Thoracic aorta (tissue), 2 donors: ENCODE results near the gene FRAT2. TPM values are rescaled to one million over a fixed set of nuclear protein-coding genes. Genes with fewer than 3 reads are reported as not detected.

Source experiments
- ATAC-seq: fragments of 150-250 bp; one replicate; pipeline ENCODE4 v1.8.0; 2017; ENCODE audit warnings: low read depth; ENCODE audit not compliant: insufficient number of reproducible peaks, low FRiP score
- DNase-seq: peaks from one replicate; pipeline ENCODE4 v3.0.0-alpha.2; 2020; ENCODE audit warnings: low spot score
- H3K27ac ChIP-seq, 2 donors: fragments of 200-600 bp; sonication (generic); 1 replicate in 1 of 2; 2 replicates in 1 of 2; pipeline ENCODE4 v1.5.1; 2016; ENCODE audit warnings: mild to moderate bottlenecking in 2 of 2, moderate library complexity in 2 of 2
- H3K27me3 ChIP-seq: fragments of 200-600 bp; sonication (generic); replicated peaks from 2 replicates; pipeline ENCODE4 v1.6.0; 2016; ENCODE audit warnings: mild to moderate bottlenecking; ENCODE audit not compliant: insufficient read depth
- H3K36me3 ChIP-seq: fragments of 200-600 bp; sonication (generic); one replicate; pipeline ENCODE4 v1.5.1; 2016
- H3K4me1 ChIP-seq, 2 donors: fragments of 200-600 bp; sonication (generic); 1 replicate in 1 of 2; 2 replicates in 1 of 2; pipeline versions ENCODE4 v1.5.1 to v1.6.0; 2016; ENCODE audit warnings: low read depth in 2 of 2, mild to moderate bottlenecking in 1 of 2; ENCODE audit not compliant: control insufficient read depth in 1 of 2
- H3K4me3 ChIP-seq: fragments of 200-600 bp; sonication (generic); 2 replicates; pipeline ENCODE4 v1.5.1; 2016; ENCODE audit warnings: mild to moderate bottlenecking
- H3K9me3 ChIP-seq: fragments of 200-600 bp; sonication (generic); 2 replicates; pipeline ENCODE4 v1.5.1; 2016
- total RNA-seq, 2 donors: library from RNA; depleted of rRNA; stranded (reverse); fragments of >200 nt; gene quantifications; one replicate each; pipeline versions ENCODE4 v1.1.0 to v1.2.3, GENCODE V29; 2016
- TF ChIP-seq, protein P1 (sequence below): fragments of 200-600 bp; sonication (generic); IDR thresholded peaks from one replicate; pipeline ENCODE4 v1.5.1; 2019; ENCODE audit warnings: antibody characterized with exemption

The FRAT2 gene
- total RNA-seq, 2 donors from 2014 or later, result 8.3 to 15.0 TPM

GRCh38 chr10:97335188-97335619 is 675 bp upstream of the FRAT2 start:
- Histone ChIP-seq H3K27ac (peak overlapping the region; percentile 79 to 88), H3K27me3 (no peaks in the 10 kb centered on the region), H3K36me3 (no peaks in the 10 kb centered on the region), H3K9me3 (no peaks in the 10 kb centered on the region), H3K4me1 (peaks cover 30 to 40% of the 10 kb centered on the region in 2 donors), H3K4me3 (peak overlapping the region; percentile 85)
- ATAC-seq, result no peak
- DNase-seq, result no peak
- TF ChIP-seq, protein P1, sequence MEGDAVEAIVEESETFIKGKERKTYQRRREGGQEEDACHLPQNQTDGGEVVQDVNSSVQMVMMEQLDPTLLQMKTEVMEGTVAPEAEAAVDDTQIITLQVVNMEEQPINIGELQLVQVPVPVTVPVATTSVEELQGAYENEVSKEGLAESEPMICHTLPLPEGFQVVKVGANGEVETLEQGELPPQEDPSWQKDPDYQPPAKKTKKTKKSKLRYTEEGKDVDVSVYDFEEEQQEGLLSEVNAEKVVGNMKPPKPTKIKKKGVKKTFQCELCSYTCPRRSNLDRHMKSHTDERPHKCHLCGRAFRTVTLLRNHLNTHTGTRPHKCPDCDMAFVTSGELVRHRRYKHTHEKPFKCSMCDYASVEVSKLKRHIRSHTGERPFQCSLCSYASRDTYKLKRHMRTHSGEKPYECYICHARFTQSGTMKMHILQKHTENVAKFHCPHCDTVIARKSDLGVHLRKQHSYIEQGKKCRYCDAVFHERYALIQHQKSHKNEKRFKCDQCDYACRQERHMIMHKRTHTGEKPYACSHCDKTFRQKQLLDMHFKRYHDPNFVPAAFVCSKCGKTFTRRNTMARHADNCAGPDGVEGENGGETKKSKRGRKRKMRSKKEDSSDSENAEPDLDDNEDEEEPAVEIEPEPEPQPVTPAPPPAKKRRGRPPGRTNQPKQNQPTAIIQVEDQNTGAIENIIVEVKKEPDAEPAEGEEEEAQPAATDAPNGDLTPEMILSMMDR, result no peak

DNA sequence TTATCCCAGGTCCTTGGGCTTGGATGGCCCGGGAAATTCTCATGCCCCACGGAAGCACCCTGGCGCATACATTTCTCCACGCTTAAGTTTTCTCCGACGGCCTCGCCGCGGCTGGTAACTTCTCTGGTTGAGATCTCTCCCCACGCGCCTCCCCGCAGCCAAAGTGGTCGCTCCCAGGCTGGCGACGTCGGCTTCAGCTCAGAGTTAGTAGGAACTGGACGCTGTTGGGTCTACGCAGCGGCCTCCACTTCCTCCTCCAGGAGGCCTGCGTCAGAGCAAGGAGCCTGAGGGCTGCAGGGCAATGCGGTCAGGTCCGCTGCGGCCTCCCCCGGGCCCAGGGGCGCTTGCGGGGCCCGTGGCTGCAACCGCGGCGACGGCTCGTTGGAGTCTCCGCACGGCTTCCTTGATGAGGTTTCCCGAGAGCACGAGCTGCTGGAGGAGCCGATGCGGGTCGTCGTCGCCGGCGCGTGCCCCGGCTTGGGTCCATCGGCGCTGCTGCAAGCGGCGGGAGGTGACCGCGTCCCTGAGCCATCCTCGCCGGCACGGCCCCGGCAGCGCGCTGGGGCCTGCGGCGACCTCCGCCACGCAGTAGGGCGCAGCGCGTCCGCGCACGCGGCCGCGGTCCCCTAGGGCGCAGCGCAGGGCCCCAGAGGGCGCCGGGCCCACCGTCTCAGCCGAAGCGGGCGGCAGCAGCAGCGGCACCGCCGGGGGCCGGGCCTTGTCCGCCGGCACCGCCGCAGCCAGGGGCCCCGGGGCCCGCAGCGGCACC is 744 bp downstream of the FRAT2 start:
- no peaks in the 10 kb centered on the region for H3K9me3 ChIP-seq
- no peak for DNase-seq
- ATAC-seq, result peak; percentile 8
- no peaks in the 10 kb centered on the region for H3K36me3 ChIP-seq
- peaks cover 30 to 40% of the 10 kb centered on the region in 2 donors for H3K4me1 ChIP-seq
- peak overlapping the region; percentile 43 to 79 for H3K27ac ChIP-seq
- no peaks in the 10 kb centered on the region for H3K27me3 ChIP-seq
- H3K4me3 ChIP-seq, result peak overlapping the region; percentile 85
- TF ChIP-seq, protein P1, result no peak

GRCh38 chr10:97333351-97333600 is 1.3 kb downstream of the FRAT2 start:
- Histone ChIP-seq H3K27me3 (no peaks in the 10 kb centered on the region), H3K4me1 (peaks cover 30 to 40% of the 10 kb centered on the region in 2 donors), H3K4me3 (peak overlapping the region; percentile 85), H3K27ac (peak overlapping the region in 1 of 2 donors; percentile 53), H3K9me3 (no peaks in the 10 kb centered on the region), H3K36me3 (no peaks in the 10 kb centered on the region)
- ATAC-seq, result no peak
- TF ChIP-seq, protein P1, result no peak
- DNase-seq, result no peak

GRCh38 chr10:97332591-97333350 is 1.8 kb downstream of the FRAT2 start:
- no peak for ATAC-seq
- no peaks in the 10 kb centered on the region for H3K27me3 ChIP-seq
- no peaks in the 10 kb centered on the region for H3K36me3 ChIP-seq
- DNase-seq, result no peak
- TF ChIP-seq, protein P1, result no peak
- no peaks in the 10 kb centered on the region for H3K9me3 ChIP-seq
- H3K27ac ChIP-seq, result peak overlapping the region in 1 of 2 donors; percentile 53
- peak overlapping the region; percentile 85 for H3K4me3 ChIP-seq
- H3K4me1 ChIP-seq, result peaks cover 30 to 40% of the 10 kb centered on the region in 2 donors

GRCh38 chr10:97331153-97331703 is 3.3 kb downstream of the FRAT2 start:
- Histone ChIP-seq H3K27ac (no peak overlapping the region), H3K36me3 (no peaks in the 10 kb centered on the region), H3K27me3 (no peaks in the 10 kb centered on the region), H3K4me3 (no peak overlapping the region), H3K4me1 (peaks cover 25 to 30% of the 10 kb centered on the region in 2 donors), H3K9me3 (no peaks in the 10 kb centered on the region)
- no peak for ATAC-seq
- TF ChIP-seq, protein P1, result no peak
- no peak for DNase-seq
